ENCODE results near the gene B4GALNT4. TPM values are rescaled to one million over a fixed set of nuclear protein-coding genes. Genes with fewer than 3 reads are reported as not detected.

The B4GALNT4 gene
- total RNA-seq, 1 donor from 2014 or later: 0.94 TPM

GRCh38 chr11:426851-427250 lies 57.6 kb downstream of the B4GALNT4 start:
- DNase-seq: peak; percentile 13
- no peak for ATAC-seq (ENCODE audit: poor library complexity)
- intact Hi-C loops (cut with DNase I): no loop called here

- ATAC-seq (ENCODE audit: poor library complexity) (no peak), DNase-seq (peak; percentile 27)
- intact Hi-C loops (cut with DNase I): no loop called here
Measured at GRCh38 chr11:428295-428694, 59.0 kb downstream of the B4GALNT4 start.

GRCh38 chr11:429391-429790 lies 60.1 kb downstream of the B4GALNT4 start:
- ATAC-seq (ENCODE audit: poor library complexity): no peak
- intact Hi-C loops (cut with DNase I): no loop called here
- DNase-seq: peak; percentile 43

DNA sequence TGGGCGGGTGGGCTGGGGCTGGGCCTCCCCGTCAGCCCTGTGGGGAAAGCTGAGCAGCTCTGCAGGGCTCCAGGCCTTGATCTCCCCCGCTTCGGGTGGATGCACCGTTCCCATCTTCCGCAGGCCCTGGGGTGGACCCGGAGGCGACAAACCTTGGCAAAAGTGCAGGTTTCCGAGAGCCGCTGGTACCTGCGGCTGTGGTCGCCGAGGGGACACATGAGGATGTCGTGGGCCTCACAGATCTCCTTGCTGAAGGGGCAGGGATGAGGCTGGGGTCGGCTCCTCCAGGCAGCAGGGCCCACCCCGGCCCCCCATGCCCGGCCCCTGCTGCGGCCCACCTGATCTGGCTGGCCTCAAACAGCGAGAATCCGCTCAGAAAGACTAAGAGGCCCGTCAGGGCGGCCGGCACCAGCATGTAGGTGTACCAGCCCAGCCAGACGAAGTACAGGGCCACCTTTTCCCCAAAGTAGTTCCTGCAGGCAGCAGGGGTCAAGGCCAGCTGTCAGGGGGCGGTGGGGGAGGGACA lies 60.7 kb downstream of the B4GALNT4 start:
- peak; percentile 17 for DNase-seq
- ATAC-seq (ENCODE audit: poor library complexity): no peak
- intact Hi-C loops (cut with DNase I): no loop called here

Other genes with a start within 250 kb of the B4GALNT4 start
- not detected for gene SCGB1C1, start 176.4 kb upstream of the B4GALNT4 start, total RNA-seq
- 20.0 TPM for gene BET1L, start 162.1 kb upstream of the B4GALNT4 start, total RNA-seq
- gene RIC8A, start 161.8 kb upstream of the B4GALNT4 start, total RNA-seq: 51.9 TPM
- 42.6 TPM for gene SIRT3, start 133.2 kb upstream of the B4GALNT4 start, total RNA-seq
- gene PSMD13, start 132.5 kb upstream of the B4GALNT4 start, total RNA-seq: 93.4 TPM
- 0.11 TPM for gene NLRP6, start 91.1 kb upstream of the B4GALNT4 start, total RNA-seq
- gene PGGHG, start 80.4 kb upstream of the B4GALNT4 start, total RNA-seq: 6.1 TPM
- gene IFITM5, start 70.0 kb upstream of the B4GALNT4 start, total RNA-seq: not detected
- gene IFITM2, start 61.7 kb upstream of the B4GALNT4 start, total RNA-seq: 194 TPM
- gene IFITM1, start 55.5 kb upstream of the B4GALNT4 start, total RNA-seq: 83.1 TPM
- gene IFITM3, start 48.6 kb upstream of the B4GALNT4 start, total RNA-seq: 287 TPM
- 0.86 TPM for gene PKP3, start 24.7 kb downstream of the B4GALNT4 start, total RNA-seq
- gene SIGIRR, start 45.5 kb downstream of the B4GALNT4 start, total RNA-seq: 38.6 TPM
- gene ANO9, start 72.5 kb downstream of the B4GALNT4 start, total RNA-seq: 0.08 TPM
- gene PTDSS2, start 80.8 kb downstream of the B4GALNT4 start, total RNA-seq: 25.5 TPM
- gene RNH1, start 137.7 kb downstream of the B4GALNT4 start, total RNA-seq: 171 TPM
- gene HRAS, start 166.1 kb downstream of the B4GALNT4 start, total RNA-seq: 60.5 TPM
- gene LRRC56, start 168.0 kb downstream of the B4GALNT4 start, total RNA-seq: 0.13 TPM
- 0.22 TPM for gene LMNTD2, start 191.2 kb downstream of the B4GALNT4 start, total RNA-seq
- gene RASSF7, start 191.5 kb downstream of the B4GALNT4 start, total RNA-seq: 4.4 TPM
- 16.5 TPM for gene PHRF1, start 207.0 kb downstream of the B4GALNT4 start, total RNA-seq
- gene IRF7, start 246.5 kb downstream of the B4GALNT4 start, total RNA-seq: 7.5 TPM

Data from Right ventricle myocardium superior (tissue), 1 donor.